Measurements from ENCODE around the gene PYCARD.

The PYCARD gene
- long read RNA-seq, transcript PYCARD-201 (3 exons, 990 nt), result major isoform, 26 of 31 reads
- long read RNA-seq, partial matches to known transcripts, result 0 of 31 reads
- long read RNA-seq, other reads (novel, unspliced or antisense), result 0 of 31 reads

- TF ChIP-seq GABPA (IDR thresholded peaks at IDR 0.05; ENCODE audit: low read depth) (no peak), SPI1 (IDR thresholded peaks at IDR 0.05; ENCODE audit: borderline replicate concordance, low read depth) (peak; percentile 78; the same call in 1 of the 2 replicates)
- Histone ChIP-seq H3K27me3 (ENCODE audit: insufficient read depth, poor library complexity, severe bottlenecking) (no peaks in the 10 kb centered on the region), H3K4me3 (replicated peaks; ENCODE audit: insufficient read depth, low read length) (peak within 1 kb of the TSS; percentile 83), H3K27ac (replicated peaks) (peak within 1 kb of the TSS; percentile 86)
- peak in 1 of 2 experiments; percentile 77 for DNase-seq (ENCODE audit: low read depth in 1 of 2, low spot score in 1 of 2)
Observed at GRCh38 chr16:31202414-31203375, at the start of gene PYCARD. PYCARD (minus strand) TSS chr16:31202760; CDS start chr16:31202690, 70 bp downstream.

DNA sequence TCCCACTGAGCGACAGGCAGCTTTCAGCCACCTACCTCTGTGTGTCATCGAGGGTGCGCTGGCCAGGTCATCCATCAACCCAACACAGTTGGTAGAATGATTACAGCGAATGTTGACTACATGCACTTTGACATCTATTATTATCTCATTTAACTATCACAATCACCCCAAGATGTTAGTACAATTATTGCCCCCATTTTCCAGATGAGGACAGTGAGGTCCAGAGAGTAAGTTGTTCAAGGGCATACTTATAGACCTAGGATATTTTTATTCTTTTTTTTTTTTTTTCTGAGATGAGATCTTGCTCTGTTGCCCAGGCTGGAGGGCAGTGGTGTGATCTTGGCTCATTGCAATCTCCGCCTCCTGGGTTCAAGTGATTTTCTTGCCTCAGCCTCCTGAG lies 48.9 kb upstream of the PYCARD start:
- Histone ChIP-seq H3K4me3 (replicated peaks; ENCODE audit: insufficient read depth, low read length) (no peak overlapping the region), H3K27ac (replicated peaks) (no peak overlapping the region), H3K27me3 (ENCODE audit: insufficient read depth, poor library complexity, severe bottlenecking) (no peaks in the 10 kb centered on the region)
- DNase-seq (ENCODE audit: low read depth in 1 of 2, low spot score in 1 of 2), result no peak
- TF ChIP-seq POLR2AphosphoS5 (IDR thresholded peaks at IDR 0.05; ENCODE audit: low read depth), result no peak

- TF ChIP-seq, protein P1, sequence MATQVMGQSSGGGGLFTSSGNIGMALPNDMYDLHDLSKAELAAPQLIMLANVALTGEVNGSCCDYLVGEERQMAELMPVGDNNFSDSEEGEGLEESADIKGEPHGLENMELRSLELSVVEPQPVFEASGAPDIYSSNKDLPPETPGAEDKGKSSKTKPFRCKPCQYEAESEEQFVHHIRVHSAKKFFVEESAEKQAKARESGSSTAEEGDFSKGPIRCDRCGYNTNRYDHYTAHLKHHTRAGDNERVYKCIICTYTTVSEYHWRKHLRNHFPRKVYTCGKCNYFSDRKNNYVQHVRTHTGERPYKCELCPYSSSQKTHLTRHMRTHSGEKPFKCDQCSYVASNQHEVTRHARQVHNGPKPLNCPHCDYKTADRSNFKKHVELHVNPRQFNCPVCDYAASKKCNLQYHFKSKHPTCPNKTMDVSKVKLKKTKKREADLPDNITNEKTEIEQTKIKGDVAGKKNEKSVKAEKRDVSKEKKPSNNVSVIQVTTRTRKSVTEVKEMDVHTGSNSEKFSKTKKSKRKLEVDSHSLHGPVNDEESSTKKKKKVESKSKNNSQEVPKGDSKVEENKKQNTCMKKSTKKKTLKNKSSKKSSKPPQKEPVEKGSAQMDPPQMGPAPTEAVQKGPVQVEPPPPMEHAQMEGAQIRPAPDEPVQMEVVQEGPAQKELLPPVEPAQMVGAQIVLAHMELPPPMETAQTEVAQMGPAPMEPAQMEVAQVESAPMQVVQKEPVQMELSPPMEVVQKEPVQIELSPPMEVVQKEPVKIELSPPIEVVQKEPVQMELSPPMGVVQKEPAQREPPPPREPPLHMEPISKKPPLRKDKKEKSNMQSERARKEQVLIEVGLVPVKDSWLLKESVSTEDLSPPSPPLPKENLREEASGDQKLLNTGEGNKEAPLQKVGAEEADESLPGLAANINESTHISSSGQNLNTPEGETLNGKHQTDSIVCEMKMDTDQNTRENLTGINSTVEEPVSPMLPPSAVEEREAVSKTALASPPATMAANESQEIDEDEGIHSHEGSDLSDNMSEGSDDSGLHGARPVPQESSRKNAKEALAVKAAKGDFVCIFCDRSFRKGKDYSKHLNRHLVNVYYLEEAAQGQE (IDR thresholded peaks at IDR 0.05; ENCODE audit: insufficient replicate concordance, low read depth), result no peak
- TF ChIP-seq, protein P2, sequence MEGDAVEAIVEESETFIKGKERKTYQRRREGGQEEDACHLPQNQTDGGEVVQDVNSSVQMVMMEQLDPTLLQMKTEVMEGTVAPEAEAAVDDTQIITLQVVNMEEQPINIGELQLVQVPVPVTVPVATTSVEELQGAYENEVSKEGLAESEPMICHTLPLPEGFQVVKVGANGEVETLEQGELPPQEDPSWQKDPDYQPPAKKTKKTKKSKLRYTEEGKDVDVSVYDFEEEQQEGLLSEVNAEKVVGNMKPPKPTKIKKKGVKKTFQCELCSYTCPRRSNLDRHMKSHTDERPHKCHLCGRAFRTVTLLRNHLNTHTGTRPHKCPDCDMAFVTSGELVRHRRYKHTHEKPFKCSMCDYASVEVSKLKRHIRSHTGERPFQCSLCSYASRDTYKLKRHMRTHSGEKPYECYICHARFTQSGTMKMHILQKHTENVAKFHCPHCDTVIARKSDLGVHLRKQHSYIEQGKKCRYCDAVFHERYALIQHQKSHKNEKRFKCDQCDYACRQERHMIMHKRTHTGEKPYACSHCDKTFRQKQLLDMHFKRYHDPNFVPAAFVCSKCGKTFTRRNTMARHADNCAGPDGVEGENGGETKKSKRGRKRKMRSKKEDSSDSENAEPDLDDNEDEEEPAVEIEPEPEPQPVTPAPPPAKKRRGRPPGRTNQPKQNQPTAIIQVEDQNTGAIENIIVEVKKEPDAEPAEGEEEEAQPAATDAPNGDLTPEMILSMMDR (IDR thresholded peaks at IDR 0.05; ENCODE audit: insufficient read depth, low read length), result no peak
- TF ChIP-seq POLR2AphosphoS5 (IDR thresholded peaks at IDR 0.05; ENCODE audit: low read depth) (no peak), SPI1 (IDR thresholded peaks at IDR 0.05; ENCODE audit: borderline replicate concordance, low read depth) (no peak), GABPA (IDR thresholded peaks at IDR 0.05; ENCODE audit: low read depth) (no peak)
- Histone ChIP-seq H3K4me3 (replicated peaks; ENCODE audit: insufficient read depth, low read length) (no peak overlapping the region), H3K27me3 (ENCODE audit: insufficient read depth, poor library complexity, severe bottlenecking) (no peaks in the 10 kb centered on the region), H3K27ac (replicated peaks) (no peak overlapping the region)
- no peak for DNase-seq (ENCODE audit: low read depth in 1 of 2, low spot score in 1 of 2)
Observed at GRCh38 chr16:31250782-31251384, 48.3 kb upstream of the PYCARD start.

- no peak for TF ChIP-seq SPI1 (IDR thresholded peaks at IDR 0.05; ENCODE audit: borderline replicate concordance, low read depth)
- TF ChIP-seq, protein P2 (IDR thresholded peaks at IDR 0.05; ENCODE audit: insufficient read depth, low read length), result no peak
- TF ChIP-seq POLR2AphosphoS5 (IDR thresholded peaks at IDR 0.05; ENCODE audit: low read depth), result no peak
- TF ChIP-seq GABPA (IDR thresholded peaks at IDR 0.05; ENCODE audit: low read depth), result no peak
- TF ChIP-seq, protein P1 (IDR thresholded peaks at IDR 0.05; ENCODE audit: insufficient replicate concordance, low read depth), result no peak
- Histone ChIP-seq H3K4me3 (replicated peaks; ENCODE audit: insufficient read depth, low read length) (no peak overlapping the region), H3K27ac (replicated peaks) (no peak overlapping the region), H3K27me3 (ENCODE audit: insufficient read depth, poor library complexity, severe bottlenecking) (no peaks in the 10 kb centered on the region)
- no peak for DNase-seq (ENCODE audit: low read depth in 1 of 2, low spot score in 1 of 2)
Observed at GRCh38 chr16:31248344-31248743, 45.8 kb upstream of the PYCARD start.
